OCI-LY7 (cell line): ENCODE data around the gene DNAJB12. TPM values are rescaled to one million over a fixed set of nuclear protein-coding genes. Genes with fewer than 3 reads are reported as not detected.

Experiments used
- BruUV-seq: library from RNA; stranded (reverse); fragments of 400-500 nt; replicated peaks from 2 replicates; lab custom pipeline; 2021; lab: Mats Ljungman, UMichigan
- CTCF ChIA-PET: fragments of 300-600 bp; sonication (Branson Sonifier 250); formaldehyde crosslinking; loops from one replicate; lab custom pipeline; 2022; ENCODE audit warnings: antibody characterized with exemption; ENCODE audit not compliant: unreplicated experiment; lab: Charles Lee
- POLR2A ChIA-PET: fragments of 300-600 bp; sonication (Branson Sonifier 250); formaldehyde crosslinking; loops from one replicate; lab custom pipeline; 2022; ENCODE audit warnings: antibody characterized with exemption; lab: Charles Lee
- DNase-seq: peaks from one replicate; pipeline ENCODE4 v3.0.0-alpha.2; 2015; ENCODE audit warnings: low spot score
- H2AFZ ChIP-seq: fragments of 200-600 bp; sonication (generic), shearing (Covaris generic); 2 replicates; pipeline ENCODE4 v1.6.1; 2014; ENCODE audit warnings: mild to moderate bottlenecking, antibody characterized with exemption, low read length, moderate library complexity
- H3K27ac ChIP-seq: fragments of 200-600 bp; sonication (generic); 2 replicates; pipeline ENCODE4 v1.5.1; 2014; ENCODE audit warnings: mixed run types, low read depth, mild to moderate bottlenecking, moderate library complexity, low read length, inconsistent platforms; ENCODE audit not compliant: poor library complexity, severe bottlenecking
- H3K36me3 ChIP-seq: fragments of 200-600 bp; sonication (generic); 2 replicates; pipeline ENCODE4 v1.6.1; 2014; ENCODE audit warnings: mild to moderate bottlenecking, antibody characterized with exemption, low read length, moderate library complexity, mixed read lengths; ENCODE audit not compliant: insufficient read depth
- H3K4me1 ChIP-seq: fragments of 200-600 bp; sonication (generic); 2 replicates; pipeline ENCODE4 v1.5.1; 2014; ENCODE audit warnings: mild to moderate bottlenecking, low read length; ENCODE audit not compliant: insufficient read depth, poor library complexity, severe bottlenecking
- H3K4me2 ChIP-seq: fragments of 200-600 bp; sonication (generic); 2 replicates; pipeline ENCODE4 v1.6.1; 2014; ENCODE audit warnings: mild to moderate bottlenecking, low read length
- H3K4me3 ChIP-seq: fragments of 200-600 bp; sonication (generic); 2 replicates; pipeline ENCODE4 v1.5.1; 2014; ENCODE audit warnings: mild to moderate bottlenecking, low read depth, low read length; ENCODE audit not compliant: poor library complexity, severe bottlenecking
- H3K79me2 ChIP-seq: fragments of 200-600 bp; sonication (generic); 2 replicates; pipeline ENCODE4 v1.6.1; 2016; ENCODE audit warnings: low read depth, mild to moderate bottlenecking, low read length, moderate library complexity, mixed read lengths; ENCODE audit not compliant: insufficient read depth
- H3K9me2 ChIP-seq: fragments of 200-600 bp; sonication (generic); 2 replicates; pipeline ENCODE4 v1.6.1; 2016; ENCODE audit warnings: mild to moderate bottlenecking, low read length, mixed read lengths; ENCODE audit not compliant: insufficient read depth
- H3K9me3 ChIP-seq: fragments of 200-600 bp; sonication (generic); 2 replicates; pipeline ENCODE4 v1.6.1; 2014; ENCODE audit warnings: mild to moderate bottlenecking, mixed run types, low read length, mixed read lengths
- H4K20me1 ChIP-seq: fragments of 200-600 bp; sonication (generic); 2 replicates; pipeline ENCODE4 v1.6.1; 2014; ENCODE audit warnings: mild to moderate bottlenecking, antibody characterized with exemption, low read length, moderate library complexity, mixed read lengths; ENCODE audit not compliant: insufficient read depth
- CTCF ChIP-seq: fragments of 200-600 bp; sonication (generic); conservative IDR thresholded peaks from 2 replicates; pipeline ENCODE4 v1.5.1; 2014; ENCODE audit warnings: mild to moderate bottlenecking, antibody characterized with exemption, low read length, moderate library complexity, mixed read lengths
- EZH2phosphoT487 ChIP-seq: fragments of 200-600 bp; sonication (generic); IDR thresholded peaks from 2 replicates; pipeline ENCODE4 v1.6.1; 2018; ENCODE audit warnings: low read depth, borderline replicate concordance, mild to moderate bottlenecking, mixed run types, antibody characterized with exemption, low read length, moderate library complexity, mixed read lengths
- intact Hi-C: fragments of 100-400 bp; cut with micrococcal nuclease; formaldehyde crosslinking; loops from one replicate; pipeline ENCODE4 v1.10.0; 2022; ENCODE audit not compliant: unreplicated experiment
- total RNA-seq, 2 experiments: library from RNA; depleted of rRNA in 1 of 2; stranded (reverse); fragments of >200 nt in 1 of 2; shearing (Covaris generic) in 1 of 2; gene quantifications; 2 replicates each; pipeline ENCODE4 v1.2.3, GENCODE V29; 2014 to 2022

DNAJB12 gene
- total RNA-seq, 2 experiments from 2014 or later, result 27.4 to 28.3 TPM

- no peak for TF ChIP-seq CTCF
- TF ChIP-seq EZH2phosphoT487, result no peak
- Histone ChIP-seq H3K4me3 (peak overlapping the region; percentile 33), H4K20me1 (no peaks in the 10 kb centered on the region), H3K27ac (peak overlapping the region; percentile 80), H3K4me2 (peak overlapping the region; percentile 72), H3K4me1 (peaks cover 66% of the 10 kb centered on the region), H3K36me3 (peaks cover 44% of the 10 kb centered on the region; the same call in 1 of the 2 replicates), H3K79me2 (no peaks in the 10 kb centered on the region), H3K9me2 (no peaks in the 10 kb centered on the region), H3K9me3 (no peaks in the 10 kb centered on the region), H2AFZ (peak overlapping the region; percentile 36; the same call in 1 of the 2 replicates)
- intact Hi-C loops, result loop anchor here (2.0 to 5.0 kb wide), 2 partner anchors 118 to 437 kb away; partner anchors contain the start of genes ANAPC16 and ASCC1
- ChIA-PET CTCF (interaction anchor here (1.0 to 1.2 kb wide), 3 partner anchors 31 to 286 kb away, joined by 3 to 4 read pairs (median 3); no protein-coding TSS in a partner anchor), POLR2A (interaction anchor here (0.6 to 5.4 kb wide), 10 partner anchors 13 to 201 kb away, joined by 3 to 91 read pairs (median 4); no protein-coding TSS in a partner anchor)
- DNase-seq, result no peak
- TSS peak; percentile 17 for BruUV-seq
Measured at GRCh38 chr10:72334196-72334824, 20.4 kb downstream of the DNAJB12 start.

GRCh38 chr10:72333112-72334015 lies 21.4 kb downstream of the DNAJB12 start:
- H3K4me1 ChIP-seq, result peaks cover 76% of the 10 kb centered on the region
- no peak overlapping the region for H2AFZ ChIP-seq
- H3K9me2 ChIP-seq, result no peaks in the 10 kb centered on the region
- peak overlapping the region; percentile 80 for H3K27ac ChIP-seq
- H3K4me2 ChIP-seq, result peak overlapping the region; percentile 79; the same call in 1 of the 2 replicates
- no TSS peak for BruUV-seq
- intact Hi-C loops, result loop anchor here (2.0 to 5.0 kb wide), 2 partner anchors 117 to 436 kb away; partner anchors contain the start of genes ANAPC16 and ASCC1
- POLR2A ChIA-PET, result interaction anchor here (0.5 to 5.4 kb wide), 10 partner anchors 12 to 243 kb away, joined by 3 to 91 read pairs (median 4); no protein-coding TSS in a partner anchor
- H3K4me3 ChIP-seq, result no peak overlapping the region
- peaks cover 41% of the 10 kb centered on the region; the same call in 1 of the 2 replicates for H3K36me3 ChIP-seq
- DNase-seq, result no peak
- CTCF ChIA-PET, result interaction anchor here (0.7 to 1.2 kb wide), 3 partner anchors 11 to 285 kb away, joined by 3 to 4 read pairs (median 4); no protein-coding TSS in a partner anchor
- TF ChIP-seq CTCF, result no peak
- H3K79me2 ChIP-seq, result no peaks in the 10 kb centered on the region
- H3K9me3 ChIP-seq, result no peaks in the 10 kb centered on the region
- H4K20me1 ChIP-seq, result no peaks in the 10 kb centered on the region
